HG03196 (cell line): ENCODE data around the gene LY6G6F.

Experiments
- ATAC-seq: cut with Tn5 transposase; IDR thresholded peaks from one replicate; pipeline ENCODE4 v1.9.1; 2021; ENCODE audit not compliant: unreplicated experiment

Gene LY6G6F, protein sequence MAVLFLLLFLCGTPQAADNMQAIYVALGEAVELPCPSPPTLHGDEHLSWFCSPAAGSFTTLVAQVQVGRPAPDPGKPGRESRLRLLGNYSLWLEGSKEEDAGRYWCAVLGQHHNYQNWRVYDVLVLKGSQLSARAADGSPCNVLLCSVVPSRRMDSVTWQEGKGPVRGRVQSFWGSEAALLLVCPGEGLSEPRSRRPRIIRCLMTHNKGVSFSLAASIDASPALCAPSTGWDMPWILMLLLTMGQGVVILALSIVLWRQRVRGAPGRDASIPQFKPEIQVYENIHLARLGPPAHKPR

DNA sequence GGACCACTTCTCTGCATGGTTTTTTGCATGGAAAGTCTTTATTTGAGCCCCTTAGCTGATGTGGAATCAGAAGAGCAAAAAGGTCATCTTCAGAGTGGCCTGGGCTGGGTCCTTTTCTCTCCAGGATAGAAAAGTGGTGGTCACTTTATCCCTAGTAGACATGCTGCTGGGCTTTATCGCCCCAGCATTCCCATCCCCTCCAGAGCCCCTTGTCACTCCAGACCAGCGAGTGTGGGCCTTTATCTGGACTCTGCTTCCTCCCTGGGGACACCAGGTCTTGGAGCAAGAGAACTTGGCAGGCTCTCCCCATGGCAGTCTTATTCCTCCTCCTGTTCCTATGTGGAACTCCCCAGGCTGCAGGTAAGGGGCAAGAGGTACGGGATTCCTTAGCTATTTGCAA lies at the start of gene LY6G6F:
TSS of gene LY6G6F (plus strand) at position 268 of the 400 bp plus-strand sequence. CDS start at position 309, 41 bp downstream.
- ATAC-seq = no peak

DNA sequence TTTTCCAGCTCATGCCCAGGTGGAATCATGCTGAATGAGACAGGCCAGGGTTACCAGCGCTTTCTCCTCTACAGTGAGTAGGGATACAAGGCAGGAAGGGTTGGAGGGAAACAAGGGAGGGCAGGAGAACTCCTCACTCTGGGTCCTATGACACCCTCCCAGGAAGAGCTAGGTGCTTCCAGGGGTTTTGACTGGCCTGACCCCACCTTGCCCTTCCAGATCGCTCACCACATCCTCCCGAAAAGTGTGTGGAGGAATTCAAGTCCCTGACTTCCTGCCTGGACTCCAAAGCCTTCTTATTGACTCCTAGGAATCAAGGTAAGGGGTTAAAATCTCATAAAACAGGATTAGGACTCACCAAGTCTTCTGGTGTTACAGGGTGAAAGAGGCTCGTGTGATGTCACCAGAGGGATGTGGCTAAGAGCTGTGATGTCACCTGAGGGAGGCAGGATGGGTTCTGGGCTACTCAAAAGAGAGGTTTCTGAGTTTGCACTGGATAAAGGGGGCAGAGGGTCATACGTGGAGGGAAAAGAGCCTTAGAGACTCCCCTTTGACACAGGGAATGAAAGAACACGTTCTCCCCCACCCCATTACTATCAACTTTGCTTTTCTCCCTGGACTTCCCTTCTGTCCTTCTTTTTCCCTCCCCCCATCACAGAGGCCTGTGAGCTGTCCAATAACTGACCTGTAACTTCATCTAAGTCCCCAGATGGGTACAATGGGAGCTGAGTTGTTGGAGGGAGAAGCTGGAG lies 49.1 kb upstream of the LY6G6F start:
- ATAC-seq = no peak

DNA sequence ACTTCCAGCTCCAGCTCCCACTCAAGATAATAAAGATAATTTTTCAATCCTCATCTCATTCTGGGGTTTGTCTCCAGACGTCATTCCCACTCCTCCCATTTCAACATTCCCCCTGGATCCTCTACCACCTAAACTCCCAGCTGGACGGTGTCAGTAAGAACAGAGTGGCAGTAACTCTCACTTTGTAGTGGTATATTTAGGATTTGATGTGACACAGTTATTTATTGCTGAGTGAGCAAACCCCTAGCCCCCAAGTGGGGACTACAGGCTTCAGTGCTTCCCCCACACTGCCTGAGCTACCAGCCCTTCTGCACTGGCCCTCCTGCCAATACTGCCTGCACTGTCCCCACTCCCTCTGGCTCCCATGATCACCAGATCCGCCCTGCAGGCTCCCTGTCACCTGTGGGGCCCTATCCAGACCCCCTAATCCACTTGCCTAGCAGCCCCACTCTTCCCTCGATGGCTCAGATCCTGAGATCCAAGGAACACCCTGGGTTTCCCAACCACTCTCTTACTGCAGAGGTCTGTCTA lies 48.4 kb upstream of the LY6G6F start:
- ATAC-seq = no peak

DNA sequence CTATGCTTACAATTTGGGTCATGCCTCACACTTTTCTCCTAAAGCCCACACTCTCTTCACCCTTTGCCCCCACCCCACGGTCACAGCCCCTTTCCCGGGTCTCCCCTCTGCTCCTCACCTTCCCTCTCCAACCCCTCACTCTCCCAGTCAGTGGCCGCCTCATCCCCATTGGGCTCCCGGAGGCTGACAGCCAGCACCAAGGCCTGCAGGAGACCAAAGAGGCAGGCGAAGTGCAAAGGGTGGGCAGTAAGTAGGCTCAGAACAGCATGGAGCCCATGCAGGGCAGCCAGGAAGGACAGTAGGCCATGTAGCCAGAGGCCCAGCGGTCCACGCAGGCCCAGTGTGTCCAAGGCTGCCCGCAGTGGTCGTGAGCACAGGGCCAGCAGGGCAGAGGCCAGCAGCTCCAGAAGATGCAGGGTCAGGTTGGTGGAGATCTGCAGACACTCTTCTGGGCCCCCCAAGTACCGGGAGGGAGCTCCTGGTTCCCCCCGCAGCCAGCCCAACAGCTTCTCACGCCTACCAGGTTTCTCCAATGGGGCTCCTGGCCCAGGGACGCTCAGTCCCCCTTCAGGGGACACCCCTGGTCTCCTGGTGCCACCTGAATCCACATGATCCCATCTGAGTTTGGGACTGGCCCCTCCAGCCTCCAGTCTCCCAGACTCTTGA lies 47.5 kb upstream of the LY6G6F start:
- ATAC-seq = no peak

DNA sequence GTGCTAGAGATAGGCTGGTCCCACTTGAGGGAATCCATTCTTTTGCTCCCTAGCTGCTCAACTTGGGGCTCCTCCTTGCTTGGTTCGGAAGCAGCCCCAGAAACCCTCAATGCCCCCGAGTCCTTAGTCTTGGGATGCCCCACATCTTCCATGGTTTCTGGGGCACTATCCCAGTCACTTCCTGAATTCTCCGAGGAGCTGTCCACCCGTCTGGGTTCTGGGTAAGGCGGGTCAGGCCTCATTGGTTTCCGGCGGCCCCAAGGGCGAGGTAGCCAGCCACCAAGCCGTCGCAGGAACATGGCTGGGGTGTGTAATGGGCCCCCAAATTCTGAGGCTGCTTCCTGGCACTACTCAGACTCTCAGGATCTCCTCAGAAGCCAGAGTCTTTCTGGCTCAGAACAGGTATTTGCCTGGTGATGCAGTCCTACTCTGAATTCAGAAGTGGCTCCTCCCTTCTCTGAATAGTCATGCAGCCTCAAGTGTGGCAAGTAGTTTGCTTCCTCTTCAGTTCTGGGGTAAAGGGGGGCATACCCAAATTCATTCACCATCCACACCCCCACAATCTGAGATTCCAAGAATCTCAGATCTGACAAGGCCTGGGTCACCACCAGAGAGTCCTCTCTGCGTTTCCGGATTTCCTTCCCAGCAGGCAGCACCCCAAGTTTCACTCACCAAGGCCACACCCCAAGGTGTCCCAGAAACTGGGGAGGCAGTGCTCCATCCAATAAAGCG lies 46.9 kb upstream of the LY6G6F start:
- ATAC-seq = no peak

DNA sequence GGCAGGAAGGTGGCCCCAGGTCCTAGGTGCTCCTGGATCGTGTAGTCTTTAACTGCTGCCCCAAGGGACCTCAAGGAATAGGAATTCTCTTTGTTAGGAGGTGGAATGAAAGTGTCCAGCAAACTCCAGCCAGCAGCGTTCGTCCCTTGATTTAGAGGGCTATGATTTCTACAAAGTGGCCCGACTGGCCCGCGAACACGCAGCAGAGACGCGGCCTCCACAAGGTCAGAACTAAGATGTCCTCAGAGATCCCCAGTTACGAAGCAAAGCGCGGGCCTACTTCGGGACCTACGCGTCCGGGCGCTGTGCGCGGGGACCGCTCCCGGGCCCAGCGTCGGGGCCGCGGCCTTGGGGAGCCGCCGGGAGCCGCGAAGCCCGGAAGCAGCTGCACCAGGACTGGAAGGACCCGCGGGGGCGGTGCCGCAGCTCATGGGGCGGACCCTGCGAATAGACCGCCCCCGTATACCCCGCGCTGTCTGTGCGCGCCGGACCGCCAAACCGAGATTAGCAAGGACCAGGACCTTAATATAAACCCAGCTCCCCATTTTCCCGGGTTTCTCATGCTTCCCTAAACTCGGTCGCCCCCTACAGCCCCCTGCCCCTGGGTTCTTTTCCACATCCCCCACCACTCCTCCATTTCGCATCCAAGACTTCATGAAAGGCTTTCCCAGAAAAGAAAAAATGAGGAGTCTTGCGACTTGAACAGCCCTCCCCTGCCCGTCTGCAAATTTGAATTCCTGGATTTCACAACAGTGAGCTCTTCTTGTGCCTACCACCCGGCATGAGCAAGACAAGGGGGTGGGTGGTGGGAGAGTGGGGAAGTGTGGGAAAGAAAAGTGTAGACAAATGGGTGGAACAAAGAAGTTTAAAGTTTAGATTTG lies 46.0 kb upstream of the LY6G6F start, which contains the start of gene C6orf47:
TSS of gene C6orf47 (minus strand) at position 398 of the 881 bp plus-strand sequence. CDS start 831 bp downstream, outside the sequence.
- no peak for ATAC-seq

DNA sequence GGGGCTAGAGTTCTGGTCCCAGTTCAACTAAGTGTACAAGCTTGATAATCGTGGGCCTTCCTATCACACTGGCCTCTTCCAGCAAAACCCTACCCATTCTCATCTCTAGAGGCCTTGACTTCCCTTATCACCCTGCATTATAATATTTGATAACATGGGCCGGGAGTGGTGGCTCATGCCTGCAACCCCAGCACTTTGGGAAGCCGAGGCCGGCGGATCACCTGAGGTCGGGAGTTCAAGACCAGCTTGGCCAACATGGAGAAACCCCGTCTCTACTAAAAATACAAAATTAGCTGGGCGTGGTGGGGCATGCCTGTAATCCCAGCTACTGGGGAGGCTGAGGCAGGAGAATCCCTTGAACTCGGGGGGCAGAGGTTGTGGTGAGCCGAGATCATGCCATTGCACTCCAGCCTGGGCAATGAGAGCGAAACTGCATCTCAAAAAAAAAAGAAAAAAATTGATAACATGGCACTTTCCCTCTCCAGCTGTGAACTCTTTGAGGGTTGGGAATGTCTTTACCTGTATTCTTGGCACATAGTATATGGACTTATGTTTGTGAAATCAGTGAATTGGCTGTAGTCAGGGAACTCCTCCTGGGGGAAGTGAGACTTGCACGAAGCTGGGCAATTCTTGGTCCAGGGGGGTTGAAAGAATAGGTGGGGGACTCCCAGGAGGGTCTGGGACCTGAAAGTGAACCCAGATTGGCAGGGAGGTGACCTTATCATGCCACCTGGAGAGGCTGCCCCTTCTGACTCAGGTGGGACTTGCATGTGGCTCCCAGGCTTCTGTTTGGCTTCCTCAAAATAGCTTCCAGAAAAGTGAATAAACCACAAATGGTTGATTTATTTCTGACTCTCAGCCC lies 45.2 kb upstream of the LY6G6F start:
- ATAC-seq = no peak

DNA sequence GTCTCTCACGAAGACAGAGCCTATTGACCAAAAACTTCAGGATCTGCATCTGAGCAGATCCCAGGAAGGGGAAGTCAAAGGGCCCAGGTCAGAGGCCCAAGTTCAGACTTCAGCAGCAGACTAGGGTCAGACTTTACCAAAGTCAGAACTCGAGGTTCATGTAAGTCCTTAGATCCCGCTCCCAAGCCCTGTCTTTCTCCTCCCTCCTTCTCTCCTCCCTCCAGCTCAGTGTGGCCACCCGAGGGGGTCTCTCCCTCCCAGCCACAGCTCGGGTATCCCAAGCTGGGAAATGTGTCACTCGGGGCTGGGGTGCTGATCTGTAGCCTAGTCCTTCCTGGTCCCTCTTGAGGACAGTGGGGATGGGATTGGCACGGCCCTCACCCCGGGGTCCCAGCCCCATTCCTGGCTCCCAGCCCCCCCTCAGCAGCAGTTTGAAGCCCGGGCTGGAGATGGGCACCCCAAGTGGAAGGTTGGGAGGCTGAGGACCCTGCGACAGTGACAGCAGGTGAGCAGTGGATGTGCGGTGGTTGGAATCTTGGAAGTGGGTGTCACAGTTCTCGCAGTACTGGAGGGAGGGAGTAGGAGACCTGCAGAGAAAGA lies 44.4 kb upstream of the LY6G6F start:
- no peak for ATAC-seq

DNA sequence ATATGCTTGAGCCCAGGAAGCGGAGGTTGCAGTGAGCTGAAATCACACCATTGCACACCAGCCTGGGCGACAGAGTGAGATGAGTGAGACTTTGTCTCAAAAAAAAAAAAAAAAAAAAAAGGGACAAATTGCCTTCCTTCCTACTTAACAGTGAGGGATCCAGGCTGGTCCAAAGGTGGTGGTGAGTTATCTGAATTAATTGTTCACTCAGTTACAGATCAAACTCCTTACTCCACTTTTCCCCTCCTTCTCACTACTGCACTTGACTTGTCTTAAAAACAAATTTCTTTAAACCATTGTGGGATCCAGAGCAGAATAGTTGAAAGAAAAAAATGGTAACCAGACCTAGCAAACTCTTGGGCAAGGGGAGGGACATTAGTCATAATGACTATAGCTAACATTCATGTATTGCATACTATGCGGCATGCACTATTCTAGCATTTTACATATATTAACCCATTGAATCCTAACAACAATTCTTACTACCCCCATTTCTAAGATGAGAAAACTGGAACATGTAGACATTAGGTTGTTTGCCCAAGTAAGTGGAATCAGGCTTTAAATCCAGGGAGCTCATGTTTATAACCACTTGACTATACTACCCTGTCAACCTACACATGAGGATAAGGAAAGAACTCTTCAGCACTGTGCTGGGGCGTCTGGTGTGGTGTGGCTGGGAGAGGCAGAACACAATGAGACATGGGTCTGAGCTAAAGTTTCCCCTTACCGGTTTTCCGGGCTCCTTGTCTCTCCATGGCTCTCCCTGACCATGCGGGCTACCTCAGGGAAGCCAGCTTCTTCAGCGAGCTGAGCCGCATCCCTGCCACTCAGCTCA lies 43.3 kb upstream of the LY6G6F start:
- no peak for ATAC-seq

DNA sequence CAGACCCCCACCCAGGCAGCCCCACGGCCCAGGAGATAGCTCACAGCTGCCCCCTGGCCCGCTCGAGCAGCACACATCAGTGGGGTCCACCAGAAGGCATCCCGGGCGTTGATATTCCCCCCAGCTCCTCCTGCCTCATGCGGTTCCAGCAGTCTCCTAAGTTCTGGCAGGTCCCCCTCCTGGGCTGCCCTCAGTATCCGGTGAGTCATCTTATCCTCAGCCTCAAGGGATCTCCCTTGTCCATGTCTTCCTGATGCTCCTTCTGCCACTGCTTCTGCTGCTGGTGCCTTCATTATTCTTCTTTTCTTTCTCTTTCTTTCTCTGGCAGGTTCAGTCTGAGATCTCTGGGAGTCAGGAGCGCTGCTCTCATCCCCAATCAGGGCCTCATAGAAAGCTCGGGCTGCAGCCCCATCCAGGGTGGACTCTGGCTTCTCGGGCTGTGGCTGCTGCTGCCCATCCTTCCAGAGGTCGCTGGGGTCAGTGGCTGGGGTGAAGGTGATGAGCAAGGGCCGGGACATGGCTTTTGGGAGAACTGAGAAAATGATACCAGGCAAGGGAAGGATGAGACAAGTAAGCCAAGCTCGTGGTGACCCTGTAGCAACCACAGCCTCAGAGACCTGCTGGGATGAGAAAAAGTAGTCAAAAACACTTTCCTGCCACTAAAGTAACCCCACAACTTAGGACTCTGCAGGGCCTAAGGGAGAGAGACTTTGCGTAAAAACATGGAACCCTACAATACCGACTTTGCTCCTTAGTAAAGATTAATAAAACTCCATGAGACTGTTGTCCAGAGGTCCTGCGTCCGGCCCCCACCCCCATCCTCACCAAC lies 42.5 kb upstream of the LY6G6F start:
- ATAC-seq = no peak

DNA sequence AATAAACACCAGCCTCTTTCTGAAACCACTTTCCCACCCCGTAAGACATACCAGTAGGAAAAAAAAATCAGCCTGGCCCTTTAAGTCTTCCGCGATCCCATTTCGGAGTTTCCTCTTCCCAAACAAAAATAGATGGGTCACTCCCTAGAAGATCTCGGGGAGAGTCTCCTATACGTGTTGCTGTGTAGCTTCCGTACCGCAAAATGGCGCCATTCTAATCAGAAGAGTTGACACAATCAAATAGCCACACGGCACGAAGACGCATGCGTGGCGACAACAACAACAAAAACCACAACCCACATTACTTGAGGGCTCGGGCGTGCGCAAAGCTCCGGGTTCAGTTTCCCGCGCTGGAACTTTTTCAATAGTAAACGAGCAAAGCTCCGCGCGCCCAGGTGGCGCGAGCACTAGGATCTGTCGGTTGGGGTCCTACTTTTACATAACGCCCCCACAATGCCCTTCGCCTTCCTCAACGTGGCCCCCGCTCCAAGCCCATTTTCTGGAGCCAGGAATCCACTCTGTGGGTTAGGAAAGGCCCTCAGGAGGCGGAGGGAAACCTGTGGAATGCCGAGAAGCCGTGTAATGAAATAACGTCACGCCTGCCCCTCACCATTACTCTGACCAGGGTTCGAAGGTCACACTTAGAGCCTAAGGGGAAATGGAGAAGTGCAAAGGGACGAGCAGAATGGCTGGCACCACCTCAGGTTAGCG lies 41.7 kb upstream of the LY6G6F start, which contains the start of gene GPANK1:
TSS of gene GPANK1 (minus strand) at position 208 of the 711 bp plus-strand sequence. CDS start 519 bp downstream, outside the sequence.
- peak; percentile 33 for ATAC-seq

DNA sequence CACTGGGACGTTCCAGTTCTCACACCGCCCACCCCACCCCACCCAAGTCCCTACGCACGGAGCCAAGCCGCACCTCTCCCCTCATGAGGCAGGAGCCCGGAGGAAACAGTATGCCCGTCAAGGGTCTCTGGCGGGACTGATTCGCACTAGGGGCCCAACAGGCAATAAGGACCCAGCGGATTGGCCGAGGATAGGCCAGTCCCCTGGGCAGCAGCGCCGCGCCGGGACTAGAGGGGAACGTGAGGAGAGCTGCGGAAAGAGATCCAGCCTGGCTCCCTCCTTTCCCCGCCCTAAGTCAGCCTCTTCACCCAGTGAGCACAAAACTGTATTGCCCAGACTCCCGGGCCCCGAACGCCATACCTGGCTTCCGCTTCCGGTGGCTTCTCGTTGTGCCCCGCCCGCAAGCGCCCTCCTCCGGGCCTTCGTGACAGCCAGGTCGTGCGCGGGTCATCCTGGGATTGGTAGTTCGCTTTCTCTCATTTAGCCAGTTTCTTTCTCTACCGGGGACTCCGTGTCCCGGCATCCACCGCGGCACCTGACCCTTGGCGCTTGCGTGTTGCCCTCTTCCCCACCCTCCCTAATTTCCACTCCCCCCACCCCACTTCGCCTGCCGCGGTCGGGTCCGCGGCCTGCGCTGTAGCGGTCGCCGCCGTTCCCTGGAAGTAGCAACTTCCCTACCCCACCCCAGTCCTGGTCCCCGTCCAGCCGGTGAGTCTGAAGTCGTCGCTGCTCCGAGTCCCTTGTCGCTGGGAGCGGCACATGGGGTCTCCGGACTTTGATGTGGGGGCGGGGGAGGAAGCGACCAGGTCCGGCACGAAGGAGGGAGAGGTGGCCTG lies 40.9 kb upstream of the LY6G6F start, which contains the start of gene CSNK2B:
TSS of gene CSNK2B (plus strand) at position 580 of the 836 bp plus-strand sequence. CDS start 752 bp downstream, outside the sequence.
- ATAC-seq = peak; percentile 78

DNA sequence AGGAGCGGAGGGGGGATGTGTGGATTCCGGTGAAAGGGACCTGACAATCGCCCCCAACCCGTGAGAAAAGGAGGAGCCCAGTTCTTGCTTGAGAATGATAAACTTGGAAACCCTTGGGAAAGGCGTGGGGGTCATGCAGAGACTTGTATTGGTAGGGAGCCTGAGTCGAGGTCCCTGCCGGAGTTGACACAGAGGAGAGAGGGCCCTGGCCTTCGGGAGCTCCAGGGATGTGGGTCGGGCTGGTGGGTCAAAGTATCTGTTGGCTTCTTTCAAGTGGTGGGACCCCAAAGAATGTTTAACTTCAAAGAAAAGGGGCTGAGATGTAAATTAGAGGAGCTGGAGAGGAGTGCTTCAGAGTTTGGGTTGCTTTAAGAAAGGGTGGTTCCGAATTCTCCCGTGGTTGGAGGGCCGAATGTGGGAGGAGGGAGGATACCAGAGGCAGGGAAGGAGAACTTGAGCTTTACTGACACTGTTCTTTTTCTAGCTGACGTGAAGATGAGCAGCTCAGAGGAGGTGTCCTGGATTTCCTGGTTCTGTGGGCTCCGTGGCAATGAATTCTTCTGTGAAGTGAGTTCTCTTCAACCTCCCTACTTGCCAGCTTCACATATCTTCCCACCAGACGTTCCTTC lies 40.2 kb upstream of the LY6G6F start:
- no peak for ATAC-seq

DNA sequence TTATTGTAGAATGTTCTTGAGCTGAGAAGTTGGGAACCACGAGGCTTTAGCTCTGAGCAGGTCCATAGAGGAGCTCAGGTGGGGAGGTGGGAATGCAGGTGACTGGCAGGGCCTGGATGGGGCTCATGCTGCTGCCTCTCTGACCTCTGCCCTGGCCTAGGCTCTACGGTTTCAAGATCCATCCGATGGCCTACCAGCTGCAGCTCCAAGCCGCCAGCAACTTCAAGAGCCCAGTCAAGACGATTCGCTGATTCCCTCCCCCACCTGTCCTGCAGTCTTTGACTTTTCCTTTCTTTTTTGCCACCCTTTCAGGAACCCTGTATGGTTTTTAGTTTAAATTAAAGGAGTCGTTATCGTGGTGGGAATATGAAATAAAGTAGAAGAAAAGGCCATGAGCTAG lies 37.0 kb upstream of the LY6G6F start, which contains the start of gene LY6G5B:
TSS of gene LY6G5B (plus strand) at position 301 of the 400 bp plus-strand sequence. CDS start 975 bp downstream, outside the sequence.
- no peak for ATAC-seq
